GM18517 (cell line): ENCODE data around the gene TTI1.

ENCODE experiments used
- ATAC-seq: cut with Tn5 transposase; IDR thresholded peaks from one replicate; pipeline ENCODE4 v1.9.1; 2021; ENCODE audit warnings: mild to moderate bottlenecking, moderate library complexity; ENCODE audit not compliant: unreplicated experiment

TTI1 gene

GRCh38 chr20:37989601-37990295, 43.5 kb downstream of the TTI1 start:
- no peak for ATAC-seq

GRCh38 chr20:37988306-37988954, 44.8 kb downstream of the TTI1 start:
- ATAC-seq: no peak

- no peak for ATAC-seq
Observed at GRCh38 chr20:37987602-37988290, 45.5 kb downstream of the TTI1 start.

- no peak for ATAC-seq
Observed at GRCh38 chr20:37986873-37987601, 46.2 kb downstream of the TTI1 start.

GRCh38 chr20:37986044-37986858, 47.0 kb downstream of the TTI1 start:
- ATAC-seq: no peak

GRCh38 chr20:37984018-37984785, 49.1 kb downstream of the TTI1 start:
- ATAC-seq: no peak

- no peak for ATAC-seq
Observed at GRCh38 chr20:37983286-37983685, 50.0 kb downstream of the TTI1 start.

GRCh38 chr20:37981568-37981967, 51.7 kb downstream of the TTI1 start:
- no peak for ATAC-seq

- no peak for ATAC-seq
Observed at GRCh38 chr20:37980876-37981275, 52.4 kb downstream of the TTI1 start.

- ATAC-seq: no peak
Observed at GRCh38 chr20:37980383-37980782, 52.9 kb downstream of the TTI1 start.

GRCh38 chr20:37979021-37979985, 54.0 kb downstream of the TTI1 start:
- no peak for ATAC-seq

- ATAC-seq: no peak
Observed at GRCh38 chr20:37977786-37978185, 55.5 kb downstream of the TTI1 start.

- no peak for ATAC-seq
Observed at GRCh38 chr20:37977338-37977737, 55.9 kb downstream of the TTI1 start.

- ATAC-seq: no peak
Observed at GRCh38 chr20:37976887-37977286, 56.4 kb downstream of the TTI1 start.

- no peak for ATAC-seq
Observed at GRCh38 chr20:37973059-37973910, 60.0 kb downstream of the TTI1 start.

- no peak for ATAC-seq
Observed at GRCh38 chr20:37972256-37973058, 60.8 kb downstream of the TTI1 start.

GRCh38 chr20:37971561-37972127, 61.6 kb downstream of the TTI1 start:
- ATAC-seq: no peak
